Keratinocyte (primary cell): ENCODE results near the gene RNF182. TPM values are rescaled to one million over a fixed set of nuclear protein-coding genes. Genes with fewer than 3 reads are reported as not detected.
"Not testable (repeated sequence)": the region's sequence is repeated elsewhere in the genome, so short reads cannot be mapped to it uniquely, and the experiment has no call there.

Experiments used
- DNase-seq: peaks from one replicate; pipeline ENCODE4 v3.0.0-alpha.2; 2011; ENCODE audit warnings: low read depth, missing footprints, low spot score
- FAIRE-seq: peaks from 2 replicates; lab custom pipeline; 2011; peaks lifted over from hg19 to GRCh38; lab: Jason Lieb, UNC
- H2AFZ ChIP-seq: 2 replicates; pipeline ENCODE4 v1.6.0; 2012; ENCODE audit warnings: low read length, control low read depth, inconsistent platforms; ENCODE audit not compliant: control insufficient read depth
- H3K27ac ChIP-seq: 2 replicates; pipeline ENCODE4 v1.5.1; 2011; ENCODE audit warnings: low read length; ENCODE audit not compliant: control insufficient read depth, insufficient read depth
- H3K27me3 ChIP-seq: 3 replicates; pipeline ENCODE4 v1.6.0; 2011; ENCODE audit warnings: low read length; ENCODE audit not compliant: control insufficient read depth, insufficient read depth; ENCODE audit errors: extremely low read depth
- H3K36me3 ChIP-seq, 2 experiments: 2 replicates in 1 of 2; 3 replicates in 1 of 2; pipeline ENCODE4 v1.5.1; 2011; ENCODE audit warnings: low read length in 2 of 2, mild to moderate bottlenecking in 1 of 2; ENCODE audit not compliant: control insufficient read depth in 2 of 2, insufficient read depth in 2 of 2; ENCODE audit errors: extremely low read depth in 1 of 2
- H3K4me1 ChIP-seq: 3 replicates; pipeline ENCODE4 v1.5.1; 2011; ENCODE audit warnings: low read length; ENCODE audit not compliant: control insufficient read depth, insufficient read depth; ENCODE audit errors: extremely low read depth
- H3K4me2 ChIP-seq: 3 replicates; pipeline ENCODE4 v1.6.0; 2011; ENCODE audit warnings: low read depth, low read length; ENCODE audit not compliant: control insufficient read depth, insufficient read depth; ENCODE audit errors: extremely low read depth
- H3K4me3 ChIP-seq, 3 experiments: fragments of 200-600 bp in 1 of 3; sonication (generic) in 1 of 3; 2 replicates in 2 of 3; 3 replicates in 1 of 3; pipeline ENCODE4 v1.5.1; 2011 to 2016; ENCODE audit warnings: low read length in 3 of 3, mild to moderate bottlenecking in 3 of 3, control low read depth in 2 of 3, inconsistent platforms in 1 of 3, low read depth in 1 of 3, mixed read lengths in 1 of 3, mixed run types in 1 of 3, moderate library complexity in 1 of 3; ENCODE audit not compliant: control insufficient read depth in 2 of 3, insufficient read depth in 2 of 3; ENCODE audit errors: extremely low read depth in 1 of 3
- H3K79me2 ChIP-seq: 2 replicates; pipeline ENCODE4 v1.6.0; 2012; ENCODE audit warnings: low read length; ENCODE audit not compliant: control insufficient read depth, insufficient read depth
- H3K9ac ChIP-seq: 3 replicates; pipeline ENCODE4 v1.6.0; 2011; ENCODE audit warnings: low read length; ENCODE audit not compliant: control insufficient read depth, insufficient read depth; ENCODE audit errors: extremely low read depth
- H3K9me1 ChIP-seq: 3 replicates; pipeline ENCODE4 v1.6.0; 2011; ENCODE audit warnings: low read length; ENCODE audit not compliant: control insufficient read depth, insufficient read depth; ENCODE audit errors: extremely low read depth
- H3K9me3 ChIP-seq: 2 replicates; pipeline ENCODE4 v1.5.1; 2012; ENCODE audit warnings: low read depth, low read length; ENCODE audit not compliant: control insufficient read depth
- H4K20me1 ChIP-seq: 3 replicates; pipeline ENCODE4 v1.6.0; 2011; ENCODE audit warnings: low read length; ENCODE audit not compliant: control insufficient read depth, insufficient read depth; ENCODE audit errors: extremely low read depth
- EZH2 ChIP-seq: IDR thresholded peaks from one replicate; pipeline ENCODE4 v1.6.1; 2012; ENCODE audit warnings: inconsistent platforms, mild to moderate bottlenecking, low read length, moderate library complexity
- dilution Hi-C: fragments of 300-500 bp; cut with MboI; formaldehyde crosslinking; loops from one replicate; pipeline ENCODE4 v1.7.0; 2020; ENCODE audit warnings: low sequenced_read_pairs; ENCODE audit not compliant: extremely low pct_ligation_motif_present
- polyA plus RNA-seq, 5 experiments: library from polyadenylated mRNA; depleted of rRNA in 3 of 5; stranded (reverse) in 3 of 5; stranded (forward) in 1 of 5; unstranded in 1 of 5; fragments of >200 nt; gene quantifications; 1 replicate in 1 of 5; 2 replicates in 3 of 5; 3 replicates in 1 of 5; pipeline versions ENCODE4 v1.2.1 to v1.2.3, GENCODE V29; 2011 to 2012; ENCODE audit warnings: missing spikeins in 2 of 5, low read depth in 1 of 5, low replicate concordance in 1 of 5
- TF ChIP-seq, protein P1 (sequence below), 3 experiments: IDR thresholded peaks in 1 of 3; conservative IDR thresholded peaks in 1 of 3; optimal IDR thresholded peaks in 1 of 3; 2 replicates in 2 of 3; 3 replicates in 1 of 3; pipeline versions ENCODE3 to v1.5.1; 2011; ENCODE audit warnings: low read length in 3 of 3, mild to moderate bottlenecking in 3 of 3, moderate library complexity in 2 of 3, control low read depth in 1 of 3, inconsistent platforms in 1 of 3; ENCODE audit not compliant: insufficient read depth in 2 of 3; ENCODE audit errors: extremely low read depth in 1 of 3

Gene RNF182
- polyA plus RNA-seq, 1 donor (not counting 4 experiments of a cell fraction or from before 2014, with no cell fraction given), result 2.0 TPM

- Histone ChIP-seq H3K4me1 (no peaks in the 10 kb centered on the region), H3K27ac (no peak overlapping the region), H3K9me1 (no peaks in the 10 kb centered on the region), H3K36me3 (no peaks in the 10 kb centered on the region), H4K20me1 (no peaks in the 10 kb centered on the region), H3K9me3 (no peaks in the 10 kb centered on the region), H3K79me2 (no peaks in the 10 kb centered on the region), H3K9ac (no peak overlapping the region), H2AFZ (no peak overlapping the region), H3K4me2 (no peak overlapping the region), H3K4me3 (no peak overlapping the region), H3K27me3 (no peaks in the 10 kb centered on the region)
- FAIRE-seq (no peak), DNase-seq (no peak)
- no peak for TF ChIP-seq EZH2
- TF ChIP-seq, protein P1, sequence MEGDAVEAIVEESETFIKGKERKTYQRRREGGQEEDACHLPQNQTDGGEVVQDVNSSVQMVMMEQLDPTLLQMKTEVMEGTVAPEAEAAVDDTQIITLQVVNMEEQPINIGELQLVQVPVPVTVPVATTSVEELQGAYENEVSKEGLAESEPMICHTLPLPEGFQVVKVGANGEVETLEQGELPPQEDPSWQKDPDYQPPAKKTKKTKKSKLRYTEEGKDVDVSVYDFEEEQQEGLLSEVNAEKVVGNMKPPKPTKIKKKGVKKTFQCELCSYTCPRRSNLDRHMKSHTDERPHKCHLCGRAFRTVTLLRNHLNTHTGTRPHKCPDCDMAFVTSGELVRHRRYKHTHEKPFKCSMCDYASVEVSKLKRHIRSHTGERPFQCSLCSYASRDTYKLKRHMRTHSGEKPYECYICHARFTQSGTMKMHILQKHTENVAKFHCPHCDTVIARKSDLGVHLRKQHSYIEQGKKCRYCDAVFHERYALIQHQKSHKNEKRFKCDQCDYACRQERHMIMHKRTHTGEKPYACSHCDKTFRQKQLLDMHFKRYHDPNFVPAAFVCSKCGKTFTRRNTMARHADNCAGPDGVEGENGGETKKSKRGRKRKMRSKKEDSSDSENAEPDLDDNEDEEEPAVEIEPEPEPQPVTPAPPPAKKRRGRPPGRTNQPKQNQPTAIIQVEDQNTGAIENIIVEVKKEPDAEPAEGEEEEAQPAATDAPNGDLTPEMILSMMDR (optimal IDR thresholded peaks at IDR 0.05 in 1 of 3, IDR thresholded peaks at IDR 0.05 in 1 of 3, conservative IDR thresholded peaks at IDR 0.05 in 1 of 3; ENCODE audit: extremely low read depth in 1 of 3, insufficient read depth in 2 of 3, low read length in 3 of 3), result no peak
- dilution Hi-C loops, result no loop called here
Observed at GRCh38 chr6:14017626-14018475, 93.1 kb downstream of the RNF182 start.

GRCh38 chr6:14018559-14018958 is 93.8 kb downstream of the RNF182 start:
- H3K9me3 ChIP-seq, H2AFZ ChIP-seq, H3K4me2 ChIP-seq, H3K9me1 ChIP-seq, H3K27me3 ChIP-seq, H3K9ac ChIP-seq, H3K4me1 ChIP-seq, FAIRE-seq, H3K4me3 ChIP-seq, H3K36me3 ChIP-seq, DNase-seq, dilution Hi-C loops, H3K79me2 ChIP-seq, H4K20me1 ChIP-seq, H3K27ac ChIP-seq: not testable (repeated sequence)
